Skin epidermis (tissue), 12 donors: ENCODE results near the gene TBX18.

ENCODE experiments used
- H3K27ac ChIP-seq, 21 experiments: fragments of 200-600 bp; sonication (generic) in 11 of 21; one replicate each; pipeline ENCODE4 v1.5.0; 2020; ENCODE audit warnings: mild to moderate bottlenecking in 3 of 21, inconsistent platforms in 2 of 21, moderate library complexity in 2 of 21
- H3K4me3 ChIP-seq, 7 experiments: fragments of 200-600 bp; sonication (generic) in 2 of 7; one replicate each; pipeline ENCODE4 v1.5.0; 2020; ENCODE audit warnings: inconsistent platforms in 2 of 7, mild to moderate bottlenecking in 2 of 7, moderate library complexity in 1 of 7

Gene TBX18

DNA sequence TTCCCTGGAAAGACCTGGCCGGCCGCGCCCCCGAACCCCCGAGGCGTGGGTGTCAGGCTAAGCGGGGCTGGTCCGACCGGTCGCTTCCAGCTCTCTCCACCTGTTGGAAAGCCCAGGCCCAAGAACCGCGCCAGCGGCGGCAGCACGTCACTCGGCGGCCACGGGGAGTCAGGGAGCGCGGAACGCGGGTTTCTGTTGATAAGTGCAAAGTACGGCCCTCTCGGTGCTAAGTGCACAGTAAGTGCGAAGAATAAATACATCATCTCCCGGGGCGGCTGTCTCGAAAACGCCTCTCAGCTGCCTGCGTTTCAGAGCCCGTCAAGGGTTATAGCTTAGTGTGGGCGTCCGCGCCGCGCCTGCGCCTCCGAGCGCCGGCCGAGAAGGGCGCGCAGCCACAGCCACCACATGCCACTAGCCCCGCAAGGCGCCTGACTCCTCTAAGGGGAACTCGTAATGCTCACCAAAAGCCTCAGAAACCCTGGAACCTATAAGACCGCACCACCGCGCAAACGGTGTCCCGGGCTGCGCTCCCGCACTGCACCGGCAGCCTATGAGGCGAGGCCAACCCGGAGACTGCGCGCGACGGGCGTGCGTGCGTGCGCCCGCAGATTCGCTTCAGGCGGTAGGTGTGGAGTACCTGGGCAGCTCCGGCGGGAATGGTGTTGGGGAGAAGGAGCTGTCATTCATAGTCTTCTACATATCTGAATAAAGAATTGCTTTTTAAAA is 9.2 kb upstream of the TBX18 start:
- peak overlapping the region in 20 of 21 experiments; percentile 2 to 91 (median 71) for H3K27ac ChIP-seq
- H3K4me3 ChIP-seq, result peak overlapping the region; percentile 19 to 37 (median 29)

DNA sequence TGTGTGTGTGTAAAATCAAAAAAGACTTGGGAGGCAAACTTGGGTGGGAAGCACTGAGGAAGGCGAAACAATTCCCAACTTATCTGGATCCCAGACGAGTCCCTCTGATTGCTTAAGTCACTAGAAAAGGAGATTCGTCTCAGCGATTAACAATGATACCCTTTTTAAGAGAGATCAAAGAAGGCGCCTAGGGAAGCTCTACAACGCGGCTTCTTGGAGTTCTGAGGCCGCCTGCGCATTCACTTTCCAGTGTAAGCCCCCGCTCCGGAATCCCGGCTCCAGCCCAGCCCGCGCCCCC is 8.7 kb upstream of the TBX18 start:
- Histone ChIP-seq H3K4me3 (peak overlapping the region; percentile 19 to 37 (median 29)), H3K27ac (peak overlapping the region in 17 of 21 experiments; percentile 2 to 91 (median 74))

DNA sequence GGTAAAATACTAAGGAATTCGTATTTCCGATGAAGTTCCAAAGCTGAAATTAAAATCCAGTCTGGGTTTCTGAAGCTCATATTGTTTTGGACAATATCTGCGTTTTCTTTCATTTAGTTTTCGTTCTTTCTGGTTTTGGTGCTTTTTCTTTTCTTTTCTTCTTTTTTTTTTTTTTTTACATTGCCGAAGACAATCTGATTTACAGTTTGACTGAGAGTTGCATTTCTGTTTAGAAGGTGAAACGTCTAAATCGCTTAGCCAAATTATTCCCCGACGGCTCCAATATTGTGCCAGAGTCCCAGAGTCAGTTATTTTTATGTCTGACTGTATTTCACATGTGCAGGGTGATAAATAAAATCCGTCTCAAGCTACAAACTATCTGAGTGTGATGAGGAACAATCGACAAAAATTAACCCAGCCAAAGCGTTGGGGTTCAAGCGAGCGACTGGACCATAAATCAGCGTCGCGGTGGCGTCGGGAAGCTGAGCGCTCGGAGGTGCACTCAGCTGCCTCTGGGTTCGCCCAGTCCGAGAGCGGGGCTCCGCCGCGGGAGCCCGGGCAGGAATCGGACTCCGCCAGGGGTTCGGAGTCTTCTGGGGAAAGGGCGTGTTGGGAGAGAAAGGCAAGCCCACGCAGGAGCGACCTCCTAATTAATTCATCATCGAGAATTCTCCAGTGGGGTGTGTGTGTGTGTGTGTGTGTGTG is 8.2 kb upstream of the TBX18 start:
- Histone ChIP-seq H3K27ac (peak overlapping the region in 15 of 21 experiments; percentile 2 to 91 (median 75)), H3K4me3 (peak overlapping the region in 4 of 7 experiments; percentile 20 to 37 (median 35))

DNA sequence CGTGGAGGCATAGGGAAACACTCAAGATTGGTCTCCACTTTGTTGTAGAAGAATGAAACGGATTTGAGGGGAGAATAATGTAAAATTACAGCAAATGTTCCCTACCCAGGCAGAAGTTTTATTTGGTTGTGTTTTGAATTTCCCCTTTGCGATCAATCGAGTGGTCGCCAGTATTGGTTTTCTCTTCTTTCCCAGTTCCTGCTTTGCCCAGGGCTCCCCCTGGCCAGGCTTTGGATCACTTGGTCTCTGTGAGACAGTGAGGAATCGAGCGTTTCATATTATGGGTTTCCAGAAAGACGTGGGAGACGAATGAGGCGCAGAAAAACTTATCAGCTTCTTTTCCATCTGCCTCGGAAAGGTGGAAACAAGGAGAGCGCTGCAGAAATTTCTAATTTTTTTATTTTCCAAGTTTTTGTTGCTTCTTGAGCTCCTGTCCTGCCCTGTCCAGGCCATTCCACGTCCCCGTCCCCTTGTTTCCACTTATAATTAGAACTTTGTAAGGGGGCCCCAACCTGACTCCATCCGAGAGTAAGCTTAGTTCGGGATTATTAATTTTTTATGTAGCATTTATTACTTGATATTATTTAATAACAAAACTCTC is 7.5 kb upstream of the TBX18 start:
- Histone ChIP-seq H3K4me3 (no peak overlapping the region), H3K27ac (peak overlapping the region in 6 of 21 experiments; percentile 78 to 91 (median 86))

DNA sequence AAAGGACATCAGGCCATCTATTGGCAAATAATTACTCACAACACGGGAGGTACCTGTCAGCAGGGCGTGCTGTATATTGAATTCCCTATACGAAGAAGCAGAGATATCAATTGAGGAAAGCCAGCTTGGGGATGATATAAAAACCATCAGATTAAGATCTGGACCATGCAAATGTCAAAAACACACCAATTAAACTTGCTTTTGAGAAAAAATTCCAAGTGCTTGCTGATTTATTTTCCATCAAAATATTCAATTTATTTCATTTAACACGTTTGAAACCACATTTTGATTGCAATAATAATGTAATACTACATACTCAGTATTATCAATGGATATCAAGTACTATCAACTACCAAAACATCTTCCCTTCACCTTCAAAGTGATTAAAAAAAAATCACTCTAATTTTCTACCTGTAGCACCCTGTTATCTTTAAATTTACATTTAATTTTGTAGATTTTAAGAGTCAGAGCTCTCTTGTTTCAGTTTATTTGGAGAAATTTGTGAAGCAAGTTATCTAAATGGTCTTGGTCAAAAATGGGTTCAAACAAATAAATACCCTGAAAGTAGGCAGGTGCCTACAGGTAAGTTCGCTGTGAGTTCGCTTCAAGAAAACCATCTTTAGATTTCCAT is 6.8 kb upstream of the TBX18 start:
- H3K4me3 ChIP-seq, result no peak overlapping the region
- H3K27ac ChIP-seq, result peak overlapping the region in 5 of 21 experiments; percentile 78 to 91 (median 85)

GRCh38 chr6:84770521-84770920 is 6.1 kb upstream of the TBX18 start:
- peak overlapping the region in 2 of 21 experiments; percentile 18 to 83 for H3K27ac ChIP-seq
- H3K4me3 ChIP-seq, result no peak overlapping the region

DNA sequence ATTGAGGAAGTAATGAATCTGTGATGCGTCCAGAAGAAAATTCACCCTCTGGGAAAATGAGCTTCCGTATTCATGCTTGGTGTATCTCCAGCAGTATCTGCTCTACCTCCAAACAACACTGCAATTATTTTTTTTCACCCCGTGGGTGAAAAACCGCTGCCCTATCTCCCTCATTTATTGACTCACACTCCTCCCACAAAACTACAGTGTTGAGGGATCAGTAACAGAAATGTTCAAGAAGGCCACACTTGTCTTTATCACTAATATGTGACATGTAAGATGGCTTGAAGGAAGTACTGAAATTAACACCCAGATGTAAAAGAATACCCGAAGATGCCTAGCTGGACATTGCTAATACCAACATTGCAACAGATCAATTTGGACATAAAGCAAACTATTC is 4.9 kb upstream of the TBX18 start:
- Histone ChIP-seq H3K4me3 (peak overlapping the region in 1 of 7 experiments; percentile 3), H3K27ac (peak overlapping the region in 5 of 21 experiments; percentile 12 to 74 (median 55))

- Histone ChIP-seq H3K27ac (peak overlapping the region in 5 of 21 experiments; percentile 48 to 77 (median 69)), H3K4me3 (peak overlapping the region in 3 of 7 experiments; percentile 3 to 7 (median 5))
Measured at GRCh38 chr6:84768442-84769174, 4.2 kb upstream of the TBX18 start.

DNA sequence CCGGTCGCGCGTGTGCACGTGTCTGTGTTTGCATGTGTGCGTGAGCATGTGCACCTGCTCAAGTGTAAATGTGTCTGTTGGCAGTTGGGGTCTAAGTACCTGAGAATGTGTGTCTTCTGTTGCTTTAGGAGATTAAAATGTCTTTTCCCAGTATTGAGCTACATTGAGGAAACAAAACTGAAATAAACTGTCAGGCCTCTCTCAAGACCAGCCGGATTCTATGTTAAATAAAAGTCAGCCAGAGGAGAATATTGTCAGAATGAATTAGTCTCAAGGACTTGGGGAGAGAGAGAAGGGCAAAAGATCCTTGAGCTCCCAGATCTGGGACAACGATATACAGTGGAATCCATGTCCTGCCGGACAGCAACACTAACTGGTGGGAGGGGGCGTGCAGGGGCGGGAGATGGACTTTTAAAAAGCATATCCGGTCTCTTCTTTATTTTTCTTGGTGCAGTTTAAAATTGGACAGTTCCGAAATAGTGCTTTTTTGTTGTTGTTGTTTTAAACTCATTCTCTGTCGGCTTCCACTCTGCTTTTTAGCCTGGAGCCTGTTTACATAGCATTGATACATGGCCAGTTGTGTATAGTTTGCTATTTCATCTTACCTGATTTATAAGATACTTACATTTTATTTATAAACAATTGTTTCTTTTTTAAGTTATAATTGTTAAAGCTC is 3.3 kb upstream of the TBX18 start:
- no peak overlapping the region for H3K4me3 ChIP-seq

GRCh38 chr6:84766799-84767525 is 2.6 kb upstream of the TBX18 start:
- peak overlapping the region in 4 of 21 experiments; percentile 6 to 74 (median 62) for H3K27ac ChIP-seq

More for the DNA sequence above, 3.3 kb upstream of the TBX18 start:
- peak overlapping the region in 3 of 21 experiments; percentile 69 to 77 (median 74) for H3K27ac ChIP-seq

DNA sequence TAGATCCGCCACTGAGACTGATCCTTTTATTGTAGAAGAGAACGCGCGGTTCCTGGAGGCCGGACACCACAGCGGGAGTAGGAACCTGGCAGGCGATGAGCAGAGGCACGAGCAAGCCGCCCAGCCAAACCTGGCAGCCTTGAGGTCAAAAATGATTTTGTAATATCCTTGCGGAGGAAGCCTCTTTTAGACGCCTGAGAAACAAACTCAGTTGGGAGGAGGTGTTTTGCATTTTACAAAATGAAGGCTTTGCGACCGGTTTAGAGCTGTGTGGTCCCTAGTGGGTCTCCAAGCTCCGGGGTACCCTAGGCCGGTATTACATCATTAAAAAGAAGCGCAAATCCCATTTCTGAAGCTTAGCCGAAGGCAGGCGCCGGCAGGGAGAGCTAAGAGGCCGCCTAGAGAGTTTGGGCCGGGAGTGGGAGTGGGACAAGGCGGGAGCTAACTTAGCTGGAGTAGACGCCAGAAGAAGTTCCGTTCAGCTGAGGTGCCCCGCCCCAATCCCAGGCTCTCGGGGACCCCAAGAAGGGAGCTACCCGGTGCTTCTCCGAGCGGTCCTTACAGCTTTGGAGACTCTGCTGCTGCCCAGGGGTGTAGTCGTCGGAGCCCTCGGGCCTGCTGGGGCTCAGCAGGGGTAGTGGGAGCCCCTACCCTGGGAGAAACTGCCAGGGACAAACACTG is 1.9 kb upstream of the TBX18 start:
- H3K4me3 ChIP-seq, result no peak overlapping the region
- H3K27ac ChIP-seq, result peak overlapping the region in 4 of 21 experiments; percentile 3 to 55 (median 5)

More at GRCh38 chr6:84766799-84767525, 2.6 kb upstream of the TBX18 start:
- H3K4me3 ChIP-seq, result no peak overlapping the region

- peak overlapping the region in 20 of 21 experiments; percentile 60 to 89 (median 81) for H3K27ac ChIP-seq
- peak overlapping the region; percentile 32 to 47 (median 40) for H3K4me3 ChIP-seq
Measured at GRCh38 chr6:84763886-84764331, 489 bp downstream of the TBX18 start.

- peak overlapping the region; percentile 32 to 47 (median 40) for H3K4me3 ChIP-seq
- peak overlapping the region in 20 of 21 experiments; percentile 60 to 89 (median 81) for H3K27ac ChIP-seq
Measured at GRCh38 chr6:84763003-84763885, 1.2 kb downstream of the TBX18 start.

DNA sequence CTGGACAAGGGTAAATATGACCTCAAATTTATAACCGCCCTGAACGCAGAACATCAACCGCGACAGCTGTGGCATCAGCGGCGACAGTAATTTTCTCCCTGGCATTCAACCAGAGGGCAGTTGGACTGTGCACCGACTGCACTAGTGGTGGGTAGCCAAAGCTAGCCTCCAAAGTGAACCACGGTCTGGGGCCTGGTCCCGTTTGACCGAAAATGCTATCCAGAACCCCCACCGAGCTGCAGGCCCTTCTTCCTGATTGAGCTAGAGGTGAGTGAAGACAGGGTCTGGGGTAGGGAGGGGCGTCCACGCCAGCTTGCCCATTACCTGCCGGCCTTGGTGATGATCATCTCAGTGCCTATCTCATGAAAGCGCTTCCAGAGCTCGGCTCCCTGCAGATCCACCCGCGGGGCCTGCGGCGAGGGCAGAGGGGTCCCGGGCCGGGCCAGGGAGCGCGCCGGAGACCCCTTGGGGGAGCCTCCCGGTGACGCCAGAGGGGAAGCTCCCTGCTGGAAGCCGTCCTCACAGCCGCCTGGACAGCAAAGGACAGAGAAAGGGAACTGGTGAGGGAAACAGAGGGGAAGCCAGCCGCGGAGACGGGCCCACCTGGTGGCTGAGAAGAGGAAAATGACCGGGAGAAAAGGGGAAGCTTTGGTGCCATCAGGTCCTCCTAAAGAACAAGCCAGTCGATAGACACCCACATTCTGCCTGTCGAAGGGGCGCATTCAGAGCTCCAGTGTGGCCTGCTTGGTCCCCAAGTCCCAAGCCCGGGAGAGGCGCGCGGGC is 2.0 kb downstream of the TBX18 start:
- Histone ChIP-seq H3K4me3 (peak overlapping the region; percentile 32 to 47 (median 40)), H3K27ac (peak overlapping the region in 20 of 21 experiments; percentile 60 to 89 (median 81))

DNA sequence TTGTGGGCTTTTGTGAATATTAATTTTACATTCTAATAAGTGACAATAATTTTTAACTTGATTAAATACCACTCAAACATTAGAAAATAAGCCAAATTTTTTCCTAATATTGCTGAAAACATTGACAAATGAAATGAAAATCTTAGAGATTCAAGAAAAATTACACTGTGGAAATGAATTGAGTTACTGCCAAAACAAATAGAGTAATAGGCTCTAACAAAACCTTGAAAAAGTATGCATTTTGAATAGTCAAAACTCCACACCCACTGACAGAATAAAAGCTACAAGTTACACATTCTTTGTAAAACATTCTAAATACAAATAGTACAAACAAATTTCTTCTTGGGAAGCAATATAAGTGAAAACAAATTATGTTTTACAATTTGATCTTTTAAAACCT is 5.9 kb downstream of the TBX18 start:
- no peak overlapping the region for H3K4me3 ChIP-seq

GRCh38 chr6:84756877-84757276 is 7.5 kb downstream of the TBX18 start:
- H3K27ac ChIP-seq, result no peak overlapping the region
- H3K4me3 ChIP-seq, result no peak overlapping the region

More for the DNA sequence above, 5.9 kb downstream of the TBX18 start:
- peak overlapping the region in 2 of 21 experiments; percentile 62 to 66 for H3K27ac ChIP-seq
